HepG2 (cell line): ENCODE results near the gene ALG13. TPM values are rescaled to one million over a fixed set of nuclear protein-coding genes. Genes with fewer than 3 reads are reported as not detected.

Experiments used
- ATAC-seq: fragments of 200-7000 bp; cut with Tn5 transposase; 3 replicates; pipeline ENCODE4 v1.9.1; 2020; ENCODE audit warnings: mild to moderate bottlenecking, moderate library complexity
- BruUV-seq: library from RNA; stranded (reverse); fragments of 400-500 nt; replicated peaks from 2 replicates; lab custom pipeline; 2021; lab: Mats Ljungman, UMichigan
- CTCF ChIA-PET: fragments of 300-600 bp; formaldehyde crosslinking; extraction: SDS; loops from one replicate; lab custom pipeline; 2021; ENCODE audit warnings: low total read pairs, inconsistent platforms, low intra/inter-chr PET ratio; lab: Yijun Ruan, JAX
- POLR2A ChIA-PET: fragments of 350-600 bp; sonication (Branson Sonifier 250); formaldehyde crosslinking; loops from one replicate; lab custom pipeline; 2020; ENCODE audit warnings: antibody characterized with exemption, inconsistent platforms; lab: Yijun Ruan, JAX
- DNase-seq: peaks from one replicate; pipeline ENCODE4 v3.0.0-alpha.2; 2015; ENCODE audit warnings: low spot score
- FAIRE-seq: peaks from 3 replicates; lab custom pipeline; 2011; peaks lifted over from hg19 to GRCh38; lab: Jason Lieb, UNC
- H2AFZ ChIP-seq: one replicate; pipeline ENCODE4 v1.6.1; 2011; ENCODE audit warnings: low read length, inconsistent platforms
- H3K27ac ChIP-seq: fragments of 300-600 bp; 3 replicates; pipeline ENCODE4 v1.8.0; 2011; ENCODE audit warnings: mixed run types, mild to moderate bottlenecking, mixed read lengths, low read length, inconsistent platforms; ENCODE audit not compliant: insufficient read depth; ENCODE audit errors: extremely low read length
- H3K27me3 ChIP-seq, 2 experiments: fragments of 200-600 bp in 1 of 2; 2 replicates in 1 of 2; 3 replicates in 1 of 2; pipeline versions ENCODE4 v1.6.0 to v1.8.0; 2011; ENCODE audit warnings: low read length in 2 of 2, mild to moderate bottlenecking in 2 of 2, moderate library complexity in 2 of 2, inconsistent platforms in 1 of 2; ENCODE audit not compliant: insufficient read depth in 2 of 2, control insufficient read depth in 1 of 2
- H3K36me3 ChIP-seq, 2 experiments: fragments of 200-600 bp in 1 of 2; replicated peaks in 1 of 2; 2 replicates in 1 of 2; 3 replicates in 1 of 2; pipeline versions ENCODE4 v1.5.1 to v1.8.0; 2011; ENCODE audit warnings: low read length in 2 of 2, inconsistent platforms in 1 of 2; ENCODE audit not compliant: insufficient read depth in 2 of 2, control insufficient read depth in 1 of 2
- H3K4me1 ChIP-seq: 2 replicates; pipeline ENCODE4 v1.5.1; 2012; ENCODE audit warnings: low read length, inconsistent platforms; ENCODE audit not compliant: insufficient read depth
- H3K4me2 ChIP-seq: 2 replicates; pipeline ENCODE4 v1.6.0; 2011; ENCODE audit warnings: low read depth, low read length, inconsistent platforms
- H3K4me3 ChIP-seq, 3 experiments: fragments of 200-600 bp in 1 of 3; sonication (generic), shearing (Covaris generic) in 1 of 3; replicated peaks in 1 of 3; 2 replicates each; pipeline ENCODE4 v1.5.1; 2011 to 2016; ENCODE audit warnings: low read length in 3 of 3, inconsistent platforms in 2 of 3, low read depth in 2 of 3, mild to moderate bottlenecking in 2 of 3, control low read depth in 1 of 3, mixed read lengths in 1 of 3; ENCODE audit not compliant: insufficient read depth in 1 of 3
- H3K79me2 ChIP-seq: one replicate; pipeline ENCODE4 v1.6.1; 2011; ENCODE audit warnings: low read length, inconsistent platforms; ENCODE audit not compliant: insufficient read depth
- H3K9ac ChIP-seq: 2 replicates; pipeline ENCODE4 v1.6.0; 2011; ENCODE audit warnings: mild to moderate bottlenecking, low read depth, low read length, inconsistent platforms; ENCODE audit not compliant: insufficient read depth
- H3K9me3 ChIP-seq: 2 replicates; pipeline ENCODE4 v1.5.1; 2012; ENCODE audit warnings: mild to moderate bottlenecking, low read length
- H4K20me1 ChIP-seq: 2 replicates; pipeline ENCODE4 v1.6.0; 2011; ENCODE audit warnings: inconsistent platforms, mild to moderate bottlenecking, low read length, moderate library complexity; ENCODE audit not compliant: insufficient read depth
- AGO2 ChIP-seq: fragments of 200-400 bp; formaldehyde crosslinking; optimal IDR thresholded peaks from 2 replicates; pipeline ENCODE3; 2017; ENCODE audit warnings: mild to moderate bottlenecking, low read depth, low read length, moderate library complexity
- ATAD3A ChIP-seq: sonication (generic); formaldehyde crosslinking; IDR thresholded peaks from 2 replicates; pipeline ENCODE4 v1.4.0; 2020; ENCODE audit warnings: missing genetic modification reagents
- HOXD1 ChIP-seq: sonication (generic); formaldehyde crosslinking; IDR thresholded peaks from 2 replicates; pipeline ENCODE4 v1.5.0; 2020; ENCODE audit warnings: missing genetic modification reagents
- KDM5B ChIP-seq: sonication (generic); formaldehyde crosslinking; IDR thresholded peaks from 2 replicates; pipeline ENCODE4 v1.4.0; 2020; ENCODE audit warnings: missing genetic modification reagents, mild to moderate bottlenecking, borderline replicate concordance
- MAFF ChIP-seq: IDR thresholded peaks from 2 replicates; pipeline ENCODE4 v1.6.1; 2011; ENCODE audit warnings: low read depth, low read length, improper control_type of control experiment
- MTF1 ChIP-seq: sonication (generic); formaldehyde crosslinking; IDR thresholded peaks from 2 replicates; pipeline ENCODE4 v1.5.0; 2020; ENCODE audit warnings: missing genetic modification reagents
- PAX8 ChIP-seq: sonication (generic); formaldehyde crosslinking; IDR thresholded peaks from 2 replicates; pipeline ENCODE4 v1.8.0; 2022; ENCODE audit warnings: mild to moderate bottlenecking, missing genetic modification reagents, borderline replicate concordance
- PLRG1 ChIP-seq: fragments of 450-650 bp; conservative IDR thresholded peaks from 2 replicates; pipeline ENCODE4 v1.6.1; 2016
- PRPF4 ChIP-seq: fragments of 200-400 bp; formaldehyde crosslinking; IDR thresholded peaks from 2 replicates; pipeline ENCODE4 v1.6.1; 2016; ENCODE audit warnings: low read length, low read depth; ENCODE audit not compliant: poor library complexity, severe bottlenecking
- SIX1 ChIP-seq: sonication (generic); formaldehyde crosslinking; IDR thresholded peaks from 2 replicates; pipeline ENCODE4 v1.4.0; 2020; ENCODE audit warnings: missing genetic modification reagents, borderline replicate concordance
- SMAD1 ChIP-seq: sonication (generic); formaldehyde crosslinking; IDR thresholded peaks from 2 replicates; pipeline ENCODE4 v1.4.0; 2020; ENCODE audit warnings: missing genetic modification reagents, low read depth, mild to moderate bottlenecking, borderline replicate concordance
- SMC3 ChIP-seq: IDR thresholded peaks from 2 replicates; pipeline ENCODE4 v1.6.1; 2011; ENCODE audit warnings: low read length, improper control_type of control experiment
- THAP11 ChIP-seq: IDR thresholded peaks from 2 replicates; pipeline ENCODE4 v1.6.1; 2016; ENCODE audit warnings: missing biosample characterization, missing genetic modification reagents
- ZEB1 ChIP-seq: IDR thresholded peaks from 2 replicates; pipeline ENCODE4 v1.6.1; 2012; ENCODE audit warnings: mild to moderate bottlenecking, low read depth, inconsistent platforms; ENCODE audit not compliant: insufficient replicate concordance
- ZKSCAN8 ChIP-seq: IDR thresholded peaks from 2 replicates; pipeline ENCODE4 v1.6.1; 2016; ENCODE audit warnings: borderline replicate concordance, missing genetic modification reagents, missing compliant biosample characterization
- ZNF335 ChIP-seq: sonication (generic); formaldehyde crosslinking; IDR thresholded peaks from 2 replicates; pipeline ENCODE4 v1.4.0; 2020; ENCODE audit warnings: missing genetic modification reagents
- ZNF33A ChIP-seq: sonication (generic); formaldehyde crosslinking; IDR thresholded peaks from 2 replicates; pipeline ENCODE4 v1.5.1; 2020; ENCODE audit warnings: missing genetic modification reagents, mild to moderate bottlenecking, moderate library complexity, borderline replicate concordance
- ZNF607 ChIP-seq: sonication (generic); formaldehyde crosslinking; IDR thresholded peaks from 2 replicates; pipeline ENCODE4 v1.5.1; 2020; ENCODE audit warnings: missing genetic modification reagents, mild to moderate bottlenecking, borderline replicate concordance
- ZNF878 ChIP-seq: sonication (generic); formaldehyde crosslinking; IDR thresholded peaks from 2 replicates; pipeline ENCODE4 v1.8.1; 2023; ENCODE audit warnings: mild to moderate bottlenecking, missing genetic modification reagents, moderate library complexity
- WGBS: methylation state at CpG from one replicate; pipeline ENCODE4 v1.1.6; 2017; ENCODE audit warnings: low lambda C conversion rate; 5-methylcytosine and 5-hydroxymethylcytosine counted together
- in situ Hi-C: cut with HindIII; loops from 2 replicates; pipeline ENCODE4 v1.10.0; 2017; ENCODE audit warnings: low pct_unique_long_range_greater_than_20kb; ENCODE audit not compliant: extremely low pct_ligation_motif_present
- intact Hi-C: fragments of 100-400 bp; cut with micrococcal nuclease; formaldehyde crosslinking; loops from one replicate; pipeline ENCODE4 v1.10.0; 2022; ENCODE audit not compliant: unreplicated experiment
- polyA plus RNA-seq, 8 experiments: library from polyadenylated mRNA; depleted of rRNA in 3 of 8; stranded (reverse) in 7 of 8; unstranded in 1 of 8; fragments of >200 nt; fragmentation: Illumina TruSeq in 4 of 8; extraction: Trizol in 4 of 8; gene quantifications; 2 replicates each; pipeline versions ENCODE4 v1.2.1 to v1.2.3, GENCODE V29; 2011 to 2016; ENCODE audit warnings: low read depth in 4 of 8, missing spikeins in 1 of 8, mixed read lengths in 1 of 8; ENCODE audit not compliant: insufficient read depth in 1 of 8
- total RNA-seq, 5 experiments: library from RNA; depleted of rRNA; stranded (reverse); fragments of >200 nt; fragmentation: Illumina TruSeq; extraction: Trizol; gene quantifications; 2 replicates each; pipeline ENCODE4 v1.2.3, GENCODE V29; 2016; ENCODE audit warnings: low read depth in 1 of 5
- TF ChIP-seq, protein P1 (sequence below): sonication (generic); formaldehyde crosslinking; IDR thresholded peaks from 2 replicates; pipeline ENCODE4 v1.8.0; 2022; ENCODE audit warnings: mild to moderate bottlenecking, missing genetic modification reagents, borderline replicate concordance
- TF ChIP-seq, protein P2 (sequence below): sonication (generic); formaldehyde crosslinking; IDR thresholded peaks from 2 replicates; pipeline ENCODE4 v1.5.1; 2020; ENCODE audit warnings: missing genetic modification reagents, mild to moderate bottlenecking, borderline replicate concordance

ALG13 gene
- total and polyA plus RNA-seq, 2 of the 13 experiments (the other 11 are each of a cell fraction or from before 2014, with no cell fraction given), result 31.2 to 65.5 TPM

DNA sequence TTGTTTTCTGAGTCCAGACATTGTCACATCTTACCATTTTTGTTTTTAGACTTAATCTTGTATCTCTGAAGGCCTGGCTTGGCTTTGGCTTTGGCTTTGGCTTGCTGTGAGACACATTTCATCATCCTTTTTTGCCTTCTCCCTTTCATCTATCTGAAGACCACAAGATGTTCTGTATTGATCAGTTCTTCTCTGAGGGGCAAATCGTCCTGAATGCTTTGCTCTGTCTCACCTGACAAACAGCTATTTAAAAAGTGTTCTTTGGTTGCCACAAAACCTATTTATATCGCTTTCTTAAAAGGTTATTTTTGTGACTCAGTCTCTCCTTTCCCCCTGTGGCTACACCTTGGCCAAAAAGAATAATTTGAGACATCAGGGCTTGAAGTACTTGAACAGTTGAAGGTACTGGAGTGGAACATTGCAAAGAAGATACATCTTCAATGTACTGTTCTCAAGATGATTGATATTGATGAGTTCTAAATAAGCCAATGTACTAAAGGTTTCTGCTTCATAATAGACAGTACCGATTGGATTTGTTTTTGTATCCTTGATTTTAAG lies 80.7 kb downstream of the ALG13 start (continued):
- TF ChIP-seq ZNF335 (CRISPR knock-in tag), result no peak

DNA sequence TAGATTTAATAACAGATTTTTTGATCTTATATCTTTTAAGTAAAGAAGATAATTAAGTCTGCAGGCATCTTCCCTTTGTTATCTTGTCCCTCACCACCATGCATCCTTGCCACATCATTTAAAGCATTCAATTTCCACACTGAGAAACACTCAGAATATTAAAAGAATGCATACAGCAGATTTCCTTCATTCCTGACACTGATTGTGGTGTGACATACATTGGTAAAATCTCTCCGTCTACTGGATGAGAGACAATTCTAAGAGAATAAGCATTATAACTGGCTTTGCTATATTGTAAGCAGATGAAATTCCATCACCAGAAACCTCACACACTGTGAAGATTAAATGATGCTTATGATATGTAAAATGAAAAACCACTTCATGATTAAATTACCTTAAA lies 97.6 kb downstream of the ALG13 start:
- Histone ChIP-seq H2AFZ (no peak overlapping the region), H3K9ac (no peak overlapping the region), H3K27ac (no peak overlapping the region), H3K27me3 (no peaks in the 10 kb centered on the region), H3K4me1 (no peaks in the 10 kb centered on the region), H3K4me3 (no peak overlapping the region), H4K20me1 (no peaks in the 10 kb centered on the region), H3K4me2 (no peak overlapping the region), H3K9me3 (no peaks in the 10 kb centered on the region), H3K36me3 (no peaks in the 10 kb centered on the region), H3K79me2 (no peaks in the 10 kb centered on the region)
- ChIA-PET POLR2A (no interaction called here), CTCF (no interaction called here)
- FAIRE-seq (no peak), ATAC-seq (no peak), DNase-seq (no peak)
- no TSS peak for BruUV-seq
- WGBS, result 91% methylated on average over 1 of the region's 1 CpG
- intact Hi-C loops (no loop called here), in situ Hi-C loops (no loop called here)
- no peak for TF ChIP-seq ZEB1
- TF ChIP-seq ZNF33A (CRISPR knock-in tag), result no peak
- no peak for TF ChIP-seq PLRG1
- TF ChIP-seq SMAD1 (CRISPR knock-in tag), result no peak
- TF ChIP-seq ATAD3A (CRISPR knock-in tag), result no peak
- TF ChIP-seq PRPF4, result no peak
- TF ChIP-seq PAX8 (CRISPR knock-in tag), result no peak
- TF ChIP-seq, protein P1, sequence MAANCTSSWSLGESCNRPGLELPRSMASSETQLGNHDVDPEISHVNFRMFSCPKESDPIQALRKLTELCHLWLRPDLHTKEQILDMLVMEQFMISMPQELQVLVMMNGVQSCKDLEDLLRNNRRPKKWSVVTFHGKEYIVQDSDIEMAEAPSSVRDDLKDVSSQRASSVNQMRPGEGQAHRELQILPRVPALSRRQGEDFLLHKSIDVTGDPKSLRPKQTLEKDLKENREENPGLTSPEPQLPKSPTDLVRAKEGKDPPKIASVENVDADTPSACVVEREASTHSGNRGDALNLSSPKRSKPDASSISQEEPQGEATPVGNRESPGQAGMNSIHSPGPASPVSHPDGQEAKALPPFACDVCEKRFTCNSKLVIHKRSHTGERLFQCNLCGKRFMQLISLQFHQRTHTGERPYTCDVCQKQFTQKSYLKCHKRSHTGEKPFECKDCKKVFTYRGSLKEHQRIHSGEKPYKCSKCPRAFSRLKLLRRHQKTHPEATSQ (CRISPR knock-in tag), result no peak
- TF ChIP-seq ZNF878 (CRISPR knock-in tag), result no peak
- TF ChIP-seq MAFF, result no peak
- no peak for TF ChIP-seq THAP11 (CRISPR knock-in tag)
- no peak for TF ChIP-seq MTF1 (CRISPR knock-in tag)
- TF ChIP-seq ZNF607 (CRISPR knock-in tag), result no peak
- no peak for TF ChIP-seq AGO2
- TF ChIP-seq SMC3, result no peak
- TF ChIP-seq, protein P2, sequence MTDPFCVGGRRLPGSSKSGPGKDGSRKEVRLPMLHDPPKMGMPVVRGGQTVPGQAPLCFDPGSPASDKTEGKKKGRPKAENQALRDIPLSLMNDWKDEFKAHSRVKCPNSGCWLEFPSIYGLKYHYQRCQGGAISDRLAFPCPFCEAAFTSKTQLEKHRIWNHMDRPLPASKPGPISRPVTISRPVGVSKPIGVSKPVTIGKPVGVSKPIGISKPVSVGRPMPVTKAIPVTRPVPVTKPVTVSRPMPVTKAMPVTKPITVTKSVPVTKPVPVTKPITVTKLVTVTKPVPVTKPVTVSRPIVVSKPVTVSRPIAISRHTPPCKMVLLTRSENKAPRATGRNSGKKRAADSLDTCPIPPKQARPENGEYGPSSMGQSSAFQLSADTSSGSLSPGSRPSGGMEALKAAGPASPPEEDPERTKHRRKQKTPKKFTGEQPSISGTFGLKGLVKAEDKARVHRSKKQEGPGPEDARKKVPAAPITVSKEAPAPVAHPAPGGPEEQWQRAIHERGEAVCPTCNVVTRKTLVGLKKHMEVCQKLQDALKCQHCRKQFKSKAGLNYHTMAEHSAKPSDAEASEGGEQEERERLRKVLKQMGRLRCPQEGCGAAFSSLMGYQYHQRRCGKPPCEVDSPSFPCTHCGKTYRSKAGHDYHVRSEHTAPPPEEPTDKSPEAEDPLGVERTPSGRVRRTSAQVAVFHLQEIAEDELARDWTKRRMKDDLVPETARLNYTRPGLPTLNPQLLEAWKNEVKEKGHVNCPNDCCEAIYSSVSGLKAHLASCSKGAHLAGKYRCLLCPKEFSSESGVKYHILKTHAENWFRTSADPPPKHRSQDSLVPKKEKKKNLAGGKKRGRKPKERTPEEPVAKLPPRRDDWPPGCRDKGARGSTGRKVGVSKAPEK (CRISPR knock-in tag), result no peak
- no peak for TF ChIP-seq HOXD1
- TF ChIP-seq ZKSCAN8, result no peak
- no peak for TF ChIP-seq KDM5B (CRISPR knock-in tag)
- no peak for TF ChIP-seq SIX1
